ENCODE measurements around the gene KIF5C.

KIF5C gene

GRCh38 chr2:149064365-149064841, 189.4 kb downstream of the KIF5C start:
- no peak for FAIRE-seq

DNA sequence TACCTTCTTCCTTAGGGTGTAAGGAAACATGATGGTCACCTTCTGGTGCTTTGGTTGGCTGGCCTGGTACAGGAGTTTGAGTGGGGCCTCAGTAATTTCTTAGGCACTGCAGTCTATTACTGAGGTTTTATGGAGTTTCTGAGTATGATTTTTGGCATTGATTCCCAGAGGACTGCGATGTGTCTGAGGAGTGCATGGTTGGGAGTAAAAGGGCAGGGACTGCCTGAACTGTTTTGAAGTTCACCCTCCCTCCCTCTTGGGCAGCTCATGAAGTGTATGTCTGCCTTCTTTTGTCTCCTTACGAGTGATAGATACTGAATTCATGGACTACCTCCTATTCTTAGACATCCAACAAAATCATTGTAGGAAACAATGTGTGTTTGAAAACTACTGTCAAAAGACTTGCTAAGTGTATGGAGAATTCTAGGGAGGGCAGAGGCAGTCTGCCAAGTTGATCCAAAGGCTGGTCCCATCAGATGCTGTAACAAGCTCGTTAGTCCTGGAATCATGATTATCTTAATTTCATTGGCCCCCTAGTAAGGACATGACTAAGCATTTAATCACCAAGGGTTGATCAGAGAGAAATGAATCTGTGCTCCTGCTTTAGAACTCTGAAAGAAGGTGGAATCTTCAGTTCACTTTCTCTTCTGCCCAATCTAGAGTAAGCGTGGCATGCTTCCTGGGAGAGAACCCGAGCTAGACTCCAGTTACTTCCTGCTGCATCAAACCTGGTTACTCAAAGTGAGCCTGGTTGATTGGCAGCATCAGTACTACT, 190.0 kb downstream of the KIF5C start:
- DNase-seq (ENCODE audit: insufficient read length, low spot score) (no peak), FAIRE-seq (no peak)
- TF ChIP-seq, protein P1, sequence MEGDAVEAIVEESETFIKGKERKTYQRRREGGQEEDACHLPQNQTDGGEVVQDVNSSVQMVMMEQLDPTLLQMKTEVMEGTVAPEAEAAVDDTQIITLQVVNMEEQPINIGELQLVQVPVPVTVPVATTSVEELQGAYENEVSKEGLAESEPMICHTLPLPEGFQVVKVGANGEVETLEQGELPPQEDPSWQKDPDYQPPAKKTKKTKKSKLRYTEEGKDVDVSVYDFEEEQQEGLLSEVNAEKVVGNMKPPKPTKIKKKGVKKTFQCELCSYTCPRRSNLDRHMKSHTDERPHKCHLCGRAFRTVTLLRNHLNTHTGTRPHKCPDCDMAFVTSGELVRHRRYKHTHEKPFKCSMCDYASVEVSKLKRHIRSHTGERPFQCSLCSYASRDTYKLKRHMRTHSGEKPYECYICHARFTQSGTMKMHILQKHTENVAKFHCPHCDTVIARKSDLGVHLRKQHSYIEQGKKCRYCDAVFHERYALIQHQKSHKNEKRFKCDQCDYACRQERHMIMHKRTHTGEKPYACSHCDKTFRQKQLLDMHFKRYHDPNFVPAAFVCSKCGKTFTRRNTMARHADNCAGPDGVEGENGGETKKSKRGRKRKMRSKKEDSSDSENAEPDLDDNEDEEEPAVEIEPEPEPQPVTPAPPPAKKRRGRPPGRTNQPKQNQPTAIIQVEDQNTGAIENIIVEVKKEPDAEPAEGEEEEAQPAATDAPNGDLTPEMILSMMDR (IDR thresholded peaks at IDR 0.05; ENCODE audit: insufficient read depth, missing control alignments), result no peak

More at GRCh38 chr2:149064365-149064841, 189.4 kb downstream of the KIF5C start:
- TF ChIP-seq, protein P1 (IDR thresholded peaks at IDR 0.05; ENCODE audit: insufficient read depth, missing control alignments), result no peak
- no peak for DNase-seq (ENCODE audit: insufficient read length, low spot score)

GRCh38 chr2:149068225-149068995, 193.4 kb downstream of the KIF5C start:
- TF ChIP-seq, protein P1 (IDR thresholded peaks at IDR 0.05; ENCODE audit: insufficient read depth, missing control alignments), result no peak
- FAIRE-seq, result no peak
- DNase-seq (ENCODE audit: insufficient read length, low spot score), result no peak

GRCh38 chr2:149068996-149069888, 194.2 kb downstream of the KIF5C start:
- FAIRE-seq (no peak), DNase-seq (ENCODE audit: insufficient read length, low spot score) (no peak)
- TF ChIP-seq, protein P1 (IDR thresholded peaks at IDR 0.05; ENCODE audit: insufficient read depth, missing control alignments), result no peak

DNA sequence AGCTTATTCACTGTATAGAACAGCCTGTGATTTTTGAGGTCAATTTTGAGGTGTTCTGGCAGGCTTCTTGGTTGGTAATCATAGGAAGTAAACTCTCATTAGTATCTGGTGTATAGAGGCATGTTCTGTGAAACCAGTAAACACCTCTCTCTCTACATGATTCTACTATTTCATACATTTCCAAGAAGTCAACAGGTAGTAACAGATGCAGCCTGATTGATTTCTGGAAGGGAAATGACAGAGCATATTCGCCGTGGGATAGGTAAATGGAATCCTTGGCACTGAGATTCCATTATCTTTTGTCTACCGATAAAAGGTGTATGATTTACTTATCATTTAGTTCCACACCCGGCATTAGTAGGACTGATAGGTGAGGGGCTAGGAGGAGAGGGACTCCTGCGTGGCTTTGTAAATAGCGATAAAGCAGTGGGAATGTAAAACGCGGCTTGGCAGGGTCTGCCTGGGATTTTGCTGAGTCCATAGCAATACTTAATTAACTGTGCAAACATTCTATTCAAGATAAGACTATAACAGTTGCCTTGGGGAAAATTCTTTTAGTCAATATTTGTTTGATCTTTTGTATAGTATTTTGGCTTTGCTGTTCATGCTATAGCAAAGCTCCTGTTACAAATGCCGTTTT, 195.8 kb downstream of the KIF5C start:
- DNase-seq (ENCODE audit: insufficient read length, low spot score), result no peak
- TF ChIP-seq, protein P1 (IDR thresholded peaks at IDR 0.05; ENCODE audit: insufficient read depth, missing control alignments), result no peak
- FAIRE-seq, result no peak

DNA sequence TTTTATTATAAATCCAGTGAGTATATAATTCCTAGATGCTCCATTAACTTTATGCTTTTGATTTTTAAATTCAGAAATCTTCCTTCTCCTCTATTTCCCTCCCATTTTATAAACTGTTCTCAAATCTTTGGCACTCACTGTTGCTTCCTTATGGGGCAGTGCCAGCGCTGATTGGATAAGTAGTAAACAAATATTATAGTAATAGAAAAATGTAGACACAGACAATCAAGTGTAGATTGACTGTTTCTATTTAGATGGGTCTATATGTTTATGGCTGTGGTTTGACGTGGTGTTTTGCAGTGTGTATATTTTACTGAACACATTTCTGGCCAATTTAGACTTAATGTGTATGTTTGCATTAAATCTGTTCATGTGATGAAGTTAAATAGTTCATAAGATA, 200.1 kb downstream of the KIF5C start:
- TF ChIP-seq, protein P1 (IDR thresholded peaks at IDR 0.05; ENCODE audit: insufficient read depth, missing control alignments), result no peak
- DNase-seq (ENCODE audit: insufficient read length, low spot score) (no peak), FAIRE-seq (no peak)

All from D721Med (cell line).